H9 (cell line): ENCODE measurements around the gene FBRSL1. TPM values are rescaled to one million over a fixed set of nuclear protein-coding genes. Genes with fewer than 3 reads are reported as not detected.
A peak's percentile ranks its signal among the peaks of the same experiment; 100 is the strongest.

Experiments used
- DNase-seq: peaks from one replicate; pipeline ENCODE4 v3.0.0-alpha.2; 2017
- H2AFZ ChIP-seq: one replicate; pipeline ENCODE4 v1.6.1; 2013; ENCODE audit warnings: mild to moderate bottlenecking, low read length, control low read depth, moderate library complexity
- H2AK5ac ChIP-seq: 2 replicates; pipeline ENCODE4 v1.6.1; 2013; ENCODE audit warnings: low read length, control low read depth, mixed read lengths; ENCODE audit not compliant: insufficient read length
- H2BK120ac ChIP-seq: one replicate; pipeline ENCODE4 v1.6.1; 2013; ENCODE audit warnings: low read depth, mild to moderate bottlenecking, low read length, control low read depth, inconsistent platforms; ENCODE audit not compliant: poor library complexity, severe bottlenecking
- H2BK12ac ChIP-seq: 2 replicates; pipeline ENCODE4 v1.6.1; 2013; ENCODE audit warnings: low read length, control low read depth, mixed read lengths, low read depth; ENCODE audit not compliant: insufficient read length
- H2BK15ac ChIP-seq: 2 replicates; pipeline ENCODE4 v1.6.1; 2013; ENCODE audit warnings: low read depth, low read length, control low read depth
- H2BK20ac ChIP-seq: one replicate; pipeline ENCODE4 v1.6.1; 2013; ENCODE audit warnings: low read depth, mild to moderate bottlenecking, low read length, control low read depth, inconsistent platforms; ENCODE audit not compliant: poor library complexity, severe bottlenecking
- H2BK5ac ChIP-seq: 2 replicates; pipeline ENCODE4 v1.6.1; 2013; ENCODE audit warnings: low read length, control low read depth, mixed read lengths; ENCODE audit not compliant: insufficient read length
- H3K14ac ChIP-seq: 2 replicates; pipeline ENCODE4 v1.6.1; 2013; ENCODE audit warnings: low read length, control low read depth; ENCODE audit not compliant: insufficient read depth
- H3K18ac ChIP-seq: 2 replicates; pipeline ENCODE4 v1.6.1; 2013; ENCODE audit warnings: low read depth, mild to moderate bottlenecking, mixed read lengths, low read length, control low read depth; ENCODE audit not compliant: insufficient read length
- H3K23ac ChIP-seq: 2 replicates; pipeline ENCODE4 v1.6.1; 2013; ENCODE audit warnings: low read length, control low read depth, mixed read lengths, low read depth; ENCODE audit not compliant: insufficient read length
- H3K23me2 ChIP-seq: 2 replicates; pipeline ENCODE4 v1.6.1; 2013; ENCODE audit warnings: low read depth, mild to moderate bottlenecking, mixed read lengths, low read length, control low read depth; ENCODE audit not compliant: insufficient read length, poor library complexity, severe bottlenecking
- H3K27ac ChIP-seq: 2 replicates; pipeline ENCODE4 v1.5.1; 2013; ENCODE audit warnings: low read length, control low read depth, mixed read lengths, low read depth; ENCODE audit not compliant: insufficient read length
- H3K27me3 ChIP-seq: 2 replicates; pipeline ENCODE4 v1.6.1; 2013; ENCODE audit warnings: low read length, control low read depth, inconsistent platforms; ENCODE audit not compliant: insufficient read depth
- H3K4ac ChIP-seq: 2 replicates; pipeline ENCODE4 v1.6.1; 2013; ENCODE audit warnings: low read depth, mild to moderate bottlenecking, control low read depth, inconsistent platforms, low read length, moderate library complexity
- H3K4me1 ChIP-seq: 2 replicates; pipeline ENCODE4 v1.6.1; 2013; ENCODE audit warnings: low read length, control low read depth, inconsistent platforms; ENCODE audit not compliant: insufficient read depth
- H3K4me2 ChIP-seq: 2 replicates; pipeline ENCODE4 v1.6.1; 2013; ENCODE audit warnings: low read length, control low read depth, mixed read lengths; ENCODE audit not compliant: insufficient read length, insufficient read depth
- H3K56ac ChIP-seq: 2 replicates; pipeline ENCODE4 v1.6.1; 2013; ENCODE audit warnings: low read depth, mild to moderate bottlenecking, mixed read lengths, low read length, control low read depth; ENCODE audit not compliant: insufficient read length
- H3K79me1 ChIP-seq: 2 replicates; pipeline ENCODE4 v1.6.1; 2013; ENCODE audit warnings: low read depth, mild to moderate bottlenecking, moderate library complexity, low read length, control low read depth, inconsistent platforms; ENCODE audit not compliant: insufficient read depth, poor library complexity, severe bottlenecking
- H3K79me2 ChIP-seq: 2 replicates; pipeline ENCODE4 v1.6.1; 2013; ENCODE audit warnings: low read length, control low read depth, inconsistent platforms; ENCODE audit not compliant: insufficient read depth
- H3K9ac ChIP-seq: 2 replicates; pipeline ENCODE4 v1.6.1; 2013; ENCODE audit warnings: low read length, control low read depth, mixed read lengths; ENCODE audit not compliant: insufficient read length; ENCODE audit errors: extremely low read depth
- H3K9me3 ChIP-seq: one replicate; pipeline ENCODE4 v1.6.1; 2013; ENCODE audit warnings: low read depth, low read length, inconsistent platforms; ENCODE audit not compliant: control insufficient read depth
- H3T11ph ChIP-seq: one replicate; pipeline ENCODE4 v1.6.1; 2013; ENCODE audit warnings: mild to moderate bottlenecking, low read length, control low read depth, inconsistent platforms
- H4K20me1 ChIP-seq: one replicate; pipeline ENCODE4 v1.6.1; 2013; ENCODE audit not compliant: control insufficient read depth, insufficient read length, insufficient read depth
- H4K5ac ChIP-seq: 2 replicates; pipeline ENCODE4 v1.6.1; 2013; ENCODE audit warnings: low read depth, mild to moderate bottlenecking, mixed read lengths, low read length, control low read depth; ENCODE audit not compliant: insufficient read length
- H4K8ac ChIP-seq: replicated peaks from 2 replicates; pipeline ENCODE4 v1.6.1; 2013; ENCODE audit warnings: low read length, control low read depth, mixed read lengths, low read depth; ENCODE audit not compliant: insufficient read length
- H4K91ac ChIP-seq: 2 replicates; pipeline ENCODE4 v1.6.1; 2013; ENCODE audit warnings: low read depth, mild to moderate bottlenecking, moderate library complexity, mixed read lengths, low read length, control low read depth; ENCODE audit not compliant: insufficient read length
- H3K27ac Mint-ChIP-seq, 3 experiments: 2 replicates in 2 of 3; 3 replicates in 1 of 3; pipeline ENCODE4 v1.8.0; 2020 to 2021; ENCODE audit warnings: mixed read lengths in 3 of 3, mild to moderate bottlenecking in 1 of 3, moderate library complexity in 1 of 3
- H3K27me3 Mint-ChIP-seq: 2 replicates; pipeline ENCODE4 v1.8.0; 2021; ENCODE audit warnings: low read depth, mild to moderate bottlenecking, moderate library complexity, mixed read lengths
- H3K36me3 Mint-ChIP-seq, 3 experiments: 2 replicates in 2 of 3; 3 replicates in 1 of 3; pipeline ENCODE4 v1.8.0; 2020 to 2021; ENCODE audit warnings: low read depth in 3 of 3, mixed read lengths in 3 of 3; ENCODE audit not compliant: insufficient read depth in 1 of 3
- H3K4me1 Mint-ChIP-seq, 2 experiments: 2 replicates each; pipeline ENCODE4 v1.8.0; 2020; ENCODE audit warnings: mixed read lengths in 2 of 2
- H3K4me3 Mint-ChIP-seq, 2 experiments: 2 replicates in 1 of 2; 3 replicates in 1 of 2; pipeline ENCODE4 v1.8.0; 2020 to 2021; ENCODE audit warnings: mild to moderate bottlenecking in 2 of 2, mixed read lengths in 2 of 2, moderate library complexity in 1 of 2
- H3K9me3 Mint-ChIP-seq, 2 experiments: 2 replicates in 1 of 2; 3 replicates in 1 of 2; pipeline ENCODE4 v1.8.0; 2020; ENCODE audit warnings: mild to moderate bottlenecking in 2 of 2, mixed read lengths in 2 of 2, moderate library complexity in 1 of 2
- WGBS: extraction: QIAGEN DNeasy Blood & Tissue Kit; methylation state at CpG from one replicate; pipeline ENCODE4 v1.1.7; 2013; ENCODE audit warnings: missing lambda C conversion rate, low lambda C conversion rate, mixed read lengths; ENCODE audit not compliant: insufficient read length; ENCODE audit errors: extremely low coverage; 5-methylcytosine and 5-hydroxymethylcytosine counted together
- total RNA-seq: library from RNA; stranded (reverse); gene quantifications from 2 replicates; pipeline ENCODE4 v1.2.1, GENCODE V29; 2021
- TF ChIP-seq, protein P1 (sequence below): fragments of 200-600 bp; sonication (generic); conservative IDR thresholded peaks from 3 replicates; pipeline ENCODE4 v1.8.0; 2021; ENCODE audit warnings: antibody characterized with exemption, mild to moderate bottlenecking

FBRSL1 gene
- total RNA-seq, 1 experiment from 2014 or later: 90.8 TPM

DNA sequence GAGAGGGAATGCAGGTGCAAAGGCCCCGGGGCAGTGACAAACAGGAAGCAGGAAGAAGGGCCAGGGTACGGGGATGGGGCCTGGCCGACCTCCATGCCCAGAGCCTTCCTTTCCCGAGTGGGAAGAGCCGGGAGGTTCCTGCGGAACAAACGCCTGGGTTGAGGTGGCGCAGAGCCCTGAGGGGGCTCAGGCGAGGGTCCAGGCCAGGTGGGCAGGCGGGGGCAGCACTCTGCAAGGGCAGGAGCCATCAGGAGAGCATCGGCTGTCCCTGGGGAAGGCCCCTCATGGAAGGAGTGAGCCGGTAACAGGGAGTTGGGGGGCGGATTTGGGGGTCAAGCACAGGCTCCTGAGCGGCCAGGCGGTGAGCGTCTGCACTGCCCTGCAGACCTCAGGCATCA is 18.1 kb upstream of the FBRSL1 start:
- Mint-ChIP-seq H3K27ac (peak overlapping the region in 1 of 3 experiments; percentile 52; a peak in 1 of 7 replicates), H3K4me3 (no peak overlapping the region; a peak in 1 of 5 replicates), H3K4me1 (peaks cover 10 to 13% of the 10 kb centered on the region in 2 experiments), H3K36me3 (peaks cover 0 to 6% (median 4%) of the 10 kb centered on the region in 3 experiments; a peak in 5 of 7 replicates), H3K27me3 (peaks cover 67% of the 10 kb centered on the region), H3K9me3 (peaks cover 10% of the 10 kb centered on the region in 2 experiments)
- H3K27me3 ChIP-seq: peaks cover 2% of the 10 kb centered on the region; the same call in 1 of the 2 replicates
- TF ChIP-seq, protein P1, sequence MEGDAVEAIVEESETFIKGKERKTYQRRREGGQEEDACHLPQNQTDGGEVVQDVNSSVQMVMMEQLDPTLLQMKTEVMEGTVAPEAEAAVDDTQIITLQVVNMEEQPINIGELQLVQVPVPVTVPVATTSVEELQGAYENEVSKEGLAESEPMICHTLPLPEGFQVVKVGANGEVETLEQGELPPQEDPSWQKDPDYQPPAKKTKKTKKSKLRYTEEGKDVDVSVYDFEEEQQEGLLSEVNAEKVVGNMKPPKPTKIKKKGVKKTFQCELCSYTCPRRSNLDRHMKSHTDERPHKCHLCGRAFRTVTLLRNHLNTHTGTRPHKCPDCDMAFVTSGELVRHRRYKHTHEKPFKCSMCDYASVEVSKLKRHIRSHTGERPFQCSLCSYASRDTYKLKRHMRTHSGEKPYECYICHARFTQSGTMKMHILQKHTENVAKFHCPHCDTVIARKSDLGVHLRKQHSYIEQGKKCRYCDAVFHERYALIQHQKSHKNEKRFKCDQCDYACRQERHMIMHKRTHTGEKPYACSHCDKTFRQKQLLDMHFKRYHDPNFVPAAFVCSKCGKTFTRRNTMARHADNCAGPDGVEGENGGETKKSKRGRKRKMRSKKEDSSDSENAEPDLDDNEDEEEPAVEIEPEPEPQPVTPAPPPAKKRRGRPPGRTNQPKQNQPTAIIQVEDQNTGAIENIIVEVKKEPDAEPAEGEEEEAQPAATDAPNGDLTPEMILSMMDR: no peak
- WGBS: no CpG with 5 or more reads among the region's 16 CpGs
- no peak overlapping the region for H3K18ac ChIP-seq
- H2BK5ac ChIP-seq: no peak overlapping the region
- H3K14ac ChIP-seq: no peak overlapping the region
- no peak overlapping the region for H2AK5ac ChIP-seq
- H3K4me2 ChIP-seq: no peak overlapping the region
- H3K23ac ChIP-seq: no peak overlapping the region
- no peak for DNase-seq
- H2BK12ac ChIP-seq: no peak overlapping the region
- H3K27ac ChIP-seq: no peak overlapping the region
- H4K91ac ChIP-seq: no peak overlapping the region
- no peak overlapping the region for H3K4ac ChIP-seq
- H3K9ac ChIP-seq: no peak overlapping the region
- H3K79me1 ChIP-seq: no peaks in the 10 kb centered on the region
- H3K79me2 ChIP-seq: no peaks in the 10 kb centered on the region
- no peaks in the 10 kb centered on the region; the same call in 1 of the 2 replicates for H3K4me1 ChIP-seq
- H3T11ph ChIP-seq: no peak overlapping the region
- no peak overlapping the region for H2BK15ac ChIP-seq
- no peak overlapping the region for H2BK120ac ChIP-seq
- no peak overlapping the region for H2AFZ ChIP-seq
- H3K23me2 ChIP-seq: no peaks in the 10 kb centered on the region
- H3K9me3 ChIP-seq: no peaks in the 10 kb centered on the region
- no peak overlapping the region for H4K5ac ChIP-seq
- H3K56ac ChIP-seq: no peak overlapping the region
- no peak overlapping the region for H2BK20ac ChIP-seq
- H4K8ac ChIP-seq: no peak overlapping the region
- peaks cover 3% of the 10 kb centered on the region for H4K20me1 ChIP-seq
